ENCODE data around the gene DNAJC13. TPM values are rescaled to one million over a fixed set of nuclear protein-coding genes. Genes with fewer than 3 reads are reported as not detected.

The DNAJC13 gene
- total and polyA plus RNA-seq, 4 donors, result 6.3 to 22.8 (median 15.4) TPM

GRCh38 chr3:132535575-132536441 is 118.5 kb downstream of the DNAJC13 start:
- Histone ChIP-seq H3K9me3 (ENCODE audit: control insufficient read depth in 4 of 4, low read length in 3 of 4) (no peaks in the 10 kb centered on the region), H3K27ac (ENCODE audit: low read depth in 1 of 2, low read length in 2 of 2) (no peak overlapping the region), H3K27me3 (ENCODE audit: control insufficient read depth in 4 of 4, insufficient read depth in 4 of 4, low read length in 3 of 4) (no peaks in the 10 kb centered on the region), H3K4me1 (ENCODE audit: control insufficient read depth in 4 of 4, insufficient read depth in 4 of 4, low read length in 3 of 4) (peaks cover 0 to 5% (median 0%) of the 10 kb centered on the region in 4 donors), H3K9ac (ENCODE audit: low read depth in 1 of 2, low read length in 2 of 2) (no peak overlapping the region), H3K4me3 (ENCODE audit: low read depth in 1 of 3, low read length in 3 of 3) (no peak overlapping the region), H3K36me3 (ENCODE audit: control insufficient read depth in 4 of 4, insufficient read depth in 3 of 4, low read depth in 1 of 4, low read length in 3 of 4) (peaks cover 4 to 26% (median 12%) of the 10 kb centered on the region in 4 donors)
- peak; percentile 57 for DNase-seq (ENCODE audit: low spot score)
- 64% methylated on average over 7 of the region's 7 CpGs for WGBS
- TF ChIP-seq, protein P1, sequence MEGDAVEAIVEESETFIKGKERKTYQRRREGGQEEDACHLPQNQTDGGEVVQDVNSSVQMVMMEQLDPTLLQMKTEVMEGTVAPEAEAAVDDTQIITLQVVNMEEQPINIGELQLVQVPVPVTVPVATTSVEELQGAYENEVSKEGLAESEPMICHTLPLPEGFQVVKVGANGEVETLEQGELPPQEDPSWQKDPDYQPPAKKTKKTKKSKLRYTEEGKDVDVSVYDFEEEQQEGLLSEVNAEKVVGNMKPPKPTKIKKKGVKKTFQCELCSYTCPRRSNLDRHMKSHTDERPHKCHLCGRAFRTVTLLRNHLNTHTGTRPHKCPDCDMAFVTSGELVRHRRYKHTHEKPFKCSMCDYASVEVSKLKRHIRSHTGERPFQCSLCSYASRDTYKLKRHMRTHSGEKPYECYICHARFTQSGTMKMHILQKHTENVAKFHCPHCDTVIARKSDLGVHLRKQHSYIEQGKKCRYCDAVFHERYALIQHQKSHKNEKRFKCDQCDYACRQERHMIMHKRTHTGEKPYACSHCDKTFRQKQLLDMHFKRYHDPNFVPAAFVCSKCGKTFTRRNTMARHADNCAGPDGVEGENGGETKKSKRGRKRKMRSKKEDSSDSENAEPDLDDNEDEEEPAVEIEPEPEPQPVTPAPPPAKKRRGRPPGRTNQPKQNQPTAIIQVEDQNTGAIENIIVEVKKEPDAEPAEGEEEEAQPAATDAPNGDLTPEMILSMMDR (IDR thresholded peaks at IDR 0.05; ENCODE audit: low read depth, low read length, missing input control), result peak; percentile 59
- TF ChIP-seq NR2F2 (IDR thresholded peaks at IDR 0.05), result no peak
- no peak for TF ChIP-seq SP1 (IDR thresholded peaks at IDR 0.05)
- no peak for TF ChIP-seq FOXA2 (IDR thresholded peaks at IDR 0.05)
- no peak for TF ChIP-seq TAF1 (conservative IDR thresholded peaks at IDR 0.05)
- TF ChIP-seq HNF4G (IDR thresholded peaks at IDR 0.05), result no peak
- no peak for TF ChIP-seq JUND (IDR thresholded peaks at IDR 0.05)
- no peak for TF ChIP-seq FOXA1 (IDR thresholded peaks at IDR 0.05)
- no peak for TF ChIP-seq RXRA (IDR thresholded peaks at IDR 0.05)
- peak; percentile 80 to 82 for TF ChIP-seq RAD21 (IDR thresholded peaks at IDR 0.05)
- no peak for TF ChIP-seq MAX (IDR thresholded peaks at IDR 0.05)

GRCh38 chr3:132536442-132537153 is 119.3 kb downstream of the DNAJC13 start:
- H3K4me1 ChIP-seq (ENCODE audit: control insufficient read depth in 4 of 4, insufficient read depth in 4 of 4, low read length in 3 of 4), result peaks cover 0 to 5% (median 0%) of the 10 kb centered on the region in 4 donors
- 88% methylated on average over 3 of the region's 3 CpGs for WGBS
- no peak for DNase-seq (ENCODE audit: low spot score)
- TF ChIP-seq GABPA (IDR thresholded peaks at IDR 0.05 in 1 of 2, conservative IDR thresholded peaks at IDR 0.05 in 1 of 2), result no peak
- TF ChIP-seq SP1 (IDR thresholded peaks at IDR 0.05), result no peak
- no peak for TF ChIP-seq RAD21 (IDR thresholded peaks at IDR 0.05)
- TF ChIP-seq, protein P2, sequence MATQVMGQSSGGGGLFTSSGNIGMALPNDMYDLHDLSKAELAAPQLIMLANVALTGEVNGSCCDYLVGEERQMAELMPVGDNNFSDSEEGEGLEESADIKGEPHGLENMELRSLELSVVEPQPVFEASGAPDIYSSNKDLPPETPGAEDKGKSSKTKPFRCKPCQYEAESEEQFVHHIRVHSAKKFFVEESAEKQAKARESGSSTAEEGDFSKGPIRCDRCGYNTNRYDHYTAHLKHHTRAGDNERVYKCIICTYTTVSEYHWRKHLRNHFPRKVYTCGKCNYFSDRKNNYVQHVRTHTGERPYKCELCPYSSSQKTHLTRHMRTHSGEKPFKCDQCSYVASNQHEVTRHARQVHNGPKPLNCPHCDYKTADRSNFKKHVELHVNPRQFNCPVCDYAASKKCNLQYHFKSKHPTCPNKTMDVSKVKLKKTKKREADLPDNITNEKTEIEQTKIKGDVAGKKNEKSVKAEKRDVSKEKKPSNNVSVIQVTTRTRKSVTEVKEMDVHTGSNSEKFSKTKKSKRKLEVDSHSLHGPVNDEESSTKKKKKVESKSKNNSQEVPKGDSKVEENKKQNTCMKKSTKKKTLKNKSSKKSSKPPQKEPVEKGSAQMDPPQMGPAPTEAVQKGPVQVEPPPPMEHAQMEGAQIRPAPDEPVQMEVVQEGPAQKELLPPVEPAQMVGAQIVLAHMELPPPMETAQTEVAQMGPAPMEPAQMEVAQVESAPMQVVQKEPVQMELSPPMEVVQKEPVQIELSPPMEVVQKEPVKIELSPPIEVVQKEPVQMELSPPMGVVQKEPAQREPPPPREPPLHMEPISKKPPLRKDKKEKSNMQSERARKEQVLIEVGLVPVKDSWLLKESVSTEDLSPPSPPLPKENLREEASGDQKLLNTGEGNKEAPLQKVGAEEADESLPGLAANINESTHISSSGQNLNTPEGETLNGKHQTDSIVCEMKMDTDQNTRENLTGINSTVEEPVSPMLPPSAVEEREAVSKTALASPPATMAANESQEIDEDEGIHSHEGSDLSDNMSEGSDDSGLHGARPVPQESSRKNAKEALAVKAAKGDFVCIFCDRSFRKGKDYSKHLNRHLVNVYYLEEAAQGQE (IDR thresholded peaks at IDR 0.05), result no peak
- TF ChIP-seq, protein P1 (IDR thresholded peaks at IDR 0.05; ENCODE audit: low read depth, low read length, missing input control), result no peak
- no peak for TF ChIP-seq EGR1 (IDR thresholded peaks at IDR 0.05; ENCODE audit: low read depth in 2 of 2)
- H3K27me3 ChIP-seq (ENCODE audit: control insufficient read depth in 4 of 4, insufficient read depth in 4 of 4, low read length in 3 of 4), result no peaks in the 10 kb centered on the region
- H3K4me3 ChIP-seq (ENCODE audit: low read depth in 1 of 3, low read length in 3 of 3), result no peak overlapping the region
- no peak overlapping the region for H3K27ac ChIP-seq (ENCODE audit: low read depth in 1 of 2, low read length in 2 of 2)
- no peak overlapping the region for H3K9ac ChIP-seq (ENCODE audit: low read depth in 1 of 2, low read length in 2 of 2)
- no peaks in the 10 kb centered on the region for H3K9me3 ChIP-seq (ENCODE audit: control insufficient read depth in 4 of 4, low read length in 3 of 4)
- peaks cover 4 to 23% (median 7%) of the 10 kb centered on the region in 4 donors for H3K36me3 ChIP-seq (ENCODE audit: control insufficient read depth in 4 of 4, insufficient read depth in 3 of 4, low read depth in 1 of 4, low read length in 3 of 4)

All from liver (tissue), 9 donors.